K562 (cell line): ENCODE data around the gene HMX3. TPM values are rescaled to one million over a fixed set of nuclear protein-coding genes. Genes with fewer than 3 reads are reported as not detected.
A peak's percentile ranks its signal among the peaks of the same experiment; 100 is the strongest.

ENCODE experiments used
- EP300 ChIP-seq: IDR thresholded peaks from 2 replicates; pipeline ENCODE4 v1.6.1; 2012; ENCODE audit warnings: low read length, improper control_type of control experiment
- FOXK1 ChIP-seq: sonication (generic); formaldehyde crosslinking; IDR thresholded peaks from 2 replicates; pipeline ENCODE4 v1.8.0; 2022; ENCODE audit warnings: missing genetic modification reagents, mild to moderate bottlenecking, borderline replicate concordance
- GABPB2 ChIP-seq: fragments of 250-450 bp; sonication (Bioruptor Pico); conservative IDR thresholded peaks from 2 replicates; pipeline ENCODE4 v1.5.1; 2021; ENCODE audit warnings: mild to moderate bottlenecking
- GTF2B ChIP-seq: IDR thresholded peaks from 2 replicates; pipeline ENCODE4 v1.6.1; 2011; ENCODE audit not compliant: insufficient read length; ENCODE audit errors: extremely low read depth
- HOMEZ ChIP-seq: fragments of 250-450 bp; sonication (Bioruptor Pico); IDR thresholded peaks from 2 replicates; pipeline ENCODE4 v1.4.0; 2020; ENCODE audit warnings: mild to moderate bottlenecking, moderate library complexity
- MCM2 ChIP-seq: fragments of 450-650 bp; IDR thresholded peaks from 2 replicates; pipeline ENCODE4 v1.6.1; 2017; ENCODE audit warnings: low read depth, mild to moderate bottlenecking
- MTA1 ChIP-seq: fragments of 450-650 bp; IDR thresholded peaks from 2 replicates; pipeline ENCODE4 v1.6.1; 2017; ENCODE audit warnings: borderline replicate concordance
- NCOA6 ChIP-seq: fragments of 450-650 bp; IDR thresholded peaks from 2 replicates; pipeline ENCODE4 v1.6.1; 2017; ENCODE audit warnings: mild to moderate bottlenecking
- NFYB ChIP-seq: IDR thresholded peaks from 2 replicates; pipeline ENCODE4 v1.6.1; 2011; ENCODE audit warnings: mild to moderate bottlenecking, moderate library complexity; ENCODE audit not compliant: insufficient read length; ENCODE audit errors: extremely low read depth
- RBM15 ChIP-seq: fragments of 200-400 bp; formaldehyde crosslinking; IDR thresholded peaks from 2 replicates; pipeline ENCODE4 v1.6.1; 2018; ENCODE audit warnings: mild to moderate bottlenecking, low read length, moderate library complexity; ENCODE audit not compliant: insufficient read depth
- THAP12 ChIP-seq: fragments of 250-450 bp; sonication (Bioruptor Pico); IDR thresholded peaks from 2 replicates; pipeline ENCODE4 v1.9.0; 2021; ENCODE audit warnings: mild to moderate bottlenecking, inconsistent platforms
- ZBTB5 ChIP-seq: fragments of 450-650 bp; IDR thresholded peaks from 2 replicates; pipeline ENCODE4 v1.6.1; 2017; ENCODE audit warnings: antibody characterized with exemption
- ZBTB8A ChIP-seq: fragments of 450-650 bp; IDR thresholded peaks from 2 replicates; pipeline ENCODE4 v1.6.1; 2018; ENCODE audit warnings: mild to moderate bottlenecking, moderate library complexity; ENCODE audit not compliant: partially characterized antibody
- ZNF197 ChIP-seq: fragments of 200-800 bp; sonication (Bioruptor generic); IDR thresholded peaks from 2 replicates; pipeline ENCODE4 v1.6.1; 2016; ENCODE audit warnings: low read depth, missing genetic modification characterization, missing compliant biosample characterization
- ZNF280B ChIP-seq: fragments of 250-450 bp; sonication (Bioruptor Pico); IDR thresholded peaks from 2 replicates; pipeline ENCODE4 v1.5.1; 2021; ENCODE audit warnings: mild to moderate bottlenecking
- ZNF347 ChIP-seq: fragments of 450-650 bp; formaldehyde crosslinking; IDR thresholded peaks from 2 replicates; pipeline ENCODE4 v1.4.0; 2020; ENCODE audit warnings: low read depth, mild to moderate bottlenecking, moderate library complexity
- ZNF512 ChIP-seq: IDR thresholded peaks from 2 replicates; pipeline ENCODE4 v1.6.1; 2016; ENCODE audit warnings: missing genetic modification characterization, missing compliant biosample characterization
- polyA plus RNA-seq, 8 experiments: library from polyadenylated mRNA; depleted of rRNA in 4 of 8; stranded (reverse) in 5 of 8; unstranded in 3 of 8; fragments of >200 nt; fragmentation: Nextera tagmentation in 2 of 8; fragmentation: Illumina TruSeq in 1 of 8; extraction: Ambion mirVana in 2 of 8; extraction: Trizol in 1 of 8; gene quantifications; 2 replicates each; pipeline versions ENCODE4 v1.2.1 to v1.2.3, GENCODE V29; 2011 to 2014; ENCODE audit warnings: inconsistent platforms in 1 of 8, missing spikeins in 1 of 8
- total RNA-seq, 7 experiments: library from RNA; depleted of rRNA in 6 of 7; stranded (reverse); fragments of >200 nt in 6 of 7; fragmentation: Illumina TruSeq in 2 of 7; extraction: Trizol in 2 of 7; gene quantifications; 2 replicates each; pipeline versions ENCODE4 v1.2.1 to v1.2.3, GENCODE V29; 2011 to 2021; ENCODE audit warnings: low replicate concordance in 1 of 7

The HMX3 gene
- total and polyA plus RNA-seq, 9 of the 15 experiments (the other 6 are each of a cell fraction or from before 2014, with no cell fraction given), result 0.55 to 43.5 (median 7.4) TPM; not detected in 2

- TF ChIP-seq HOMEZ (CRISPR knock-in tag) (no peak), GABPB2 (CRISPR knock-in tag) (no peak), GTF2B (no peak), ZNF512 (no peak), ZNF280B (CRISPR knock-in tag) (no peak), MCM2 (no peak), FOXK1 (CRISPR knock-in tag) (no peak), ZBTB5 (no peak), ZNF197 (peak; percentile 85; the same call in 1 of the 2 replicates), RBM15 (no peak), ZNF347 (CRISPR knock-in tag) (no peak), ZBTB8A (no peak), THAP12 (CRISPR knock-in tag) (0 out of 2 replicates have a peak, but pooled peaks have one; percentile 46), MTA1 (no peak), EP300 (no peak), NCOA6 (no peak), NFYB (peak; percentile 70)
Measured at GRCh38 chr10:123154092-123154710, 18.4 kb downstream of the HMX3 start, which contains the start of gene BUB3 (continued).
